Progenitor cell of endocrine pancreas (in vitro differentiated cells): ENCODE results near the gene ATP6V1C2. TPM values are rescaled to one million over a fixed set of nuclear protein-coding genes. Genes with fewer than 3 reads are reported as not detected.

ENCODE experiments used
- DNase-seq: peaks from one replicate; pipeline ENCODE4 v3.0.0; 2021; ENCODE audit warnings: low spot score; ENCODE audit not compliant: unreplicated experiment
- H3K27ac Mint-ChIP-seq: 2 replicates; pipeline ENCODE4 v1.8.0; 2021; ENCODE audit warnings: mild to moderate bottlenecking, moderate library complexity, mixed read lengths
- H3K27me3 Mint-ChIP-seq: 2 replicates; pipeline ENCODE4 v1.8.0; 2021; ENCODE audit warnings: mixed read lengths
- H3K36me3 Mint-ChIP-seq: 2 replicates; pipeline ENCODE4 v1.8.0; 2022; ENCODE audit warnings: mixed read lengths; ENCODE audit not compliant: insufficient read depth
- H3K4me1 Mint-ChIP-seq: 2 replicates; pipeline ENCODE4 v1.8.0; 2021; ENCODE audit warnings: low read depth, mixed read lengths
- H3K4me3 Mint-ChIP-seq: 2 replicates; pipeline ENCODE4 v1.8.0; 2021; ENCODE audit warnings: low read depth, mild to moderate bottlenecking, moderate library complexity, mixed read lengths
- H3K9me3 Mint-ChIP-seq: 2 replicates; pipeline ENCODE4 v1.8.0; 2021; ENCODE audit warnings: low read depth, mixed read lengths
- long read RNA-seq: library from polyadenylated mRNA; unstranded; transcript quantifications from one replicate; pipeline ENCODE4 v2.0.0, GENCODE V29; 2020
- total RNA-seq: library from RNA; stranded (reverse); gene quantifications from 2 replicates; pipeline ENCODE4 v1.2.1, GENCODE V29; 2021
- TF ChIP-seq, protein P1 (sequence below): fragments of 200-600 bp; sonication (generic); IDR thresholded peaks from one replicate; pipeline ENCODE4 v1.5.0; 2021; ENCODE audit warnings: antibody characterized with exemption, mild to moderate bottlenecking; ENCODE audit not compliant: unreplicated experiment

Gene ATP6V1C2
- 0.19 and 0.36 TPM in 2 replicates for total RNA-seq
- long read RNA-seq, partial matches to known transcripts: 0 of 1 reads
- long read RNA-seq, other reads (novel, unspliced or antisense): 1 of 1 reads

DNA sequence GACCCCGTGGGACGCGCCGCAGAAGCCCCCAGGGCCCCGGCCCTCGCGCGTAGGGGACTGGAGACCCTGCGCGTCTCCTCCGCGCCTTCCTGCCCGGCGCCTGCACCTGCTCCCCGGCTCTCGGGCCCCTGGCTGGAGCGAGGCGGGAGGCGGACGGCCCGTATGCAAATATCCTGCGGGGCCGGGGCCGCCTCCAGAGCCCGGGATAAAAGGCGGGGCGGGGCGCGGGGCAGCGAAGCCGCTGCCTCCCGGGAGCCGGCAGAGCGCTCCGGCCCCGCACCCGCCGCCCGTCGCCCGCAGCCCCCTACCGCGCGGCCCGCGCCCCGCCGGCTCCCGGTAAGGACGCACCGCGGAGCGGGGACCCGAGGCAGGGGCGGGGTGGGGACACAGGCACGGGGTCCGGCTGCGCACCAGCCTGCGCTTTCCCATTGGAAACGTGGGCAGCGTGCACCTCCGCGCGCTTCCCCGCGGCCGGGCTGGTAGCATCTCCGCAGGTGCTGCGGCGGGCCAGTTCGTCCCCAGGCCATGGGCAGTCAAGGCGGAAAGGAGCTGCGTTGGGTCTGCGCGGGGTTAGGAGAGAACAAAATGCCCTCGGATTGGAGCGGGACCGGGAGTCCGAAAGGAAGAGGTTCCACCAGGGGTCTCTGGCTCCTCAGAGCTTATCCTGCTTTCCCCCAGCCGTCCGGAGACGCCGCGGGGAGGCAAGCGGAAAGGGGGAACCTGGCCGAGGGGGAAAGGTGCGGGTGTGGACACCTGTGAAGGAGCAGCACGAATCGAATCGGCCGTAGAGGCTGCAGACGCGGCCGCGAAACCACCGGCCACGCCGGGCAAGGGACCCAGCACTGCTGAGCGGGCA, at the start of gene ATP6V1C2:
TSS of gene ATP6V1C2 (plus strand) at position 235 of the 856 bp plus-strand sequence. CDS start 1,220 bp downstream, outside the sequence.
- peak; percentile 55 for DNase-seq
- Mint-ChIP-seq H3K4me3 (peak within 1 kb of the TSS; percentile 70), H3K4me1 (peaks cover 3% of the 10 kb centered on the region), H3K9me3 (no peaks in the 10 kb centered on the region), H3K36me3 (no peaks in the 10 kb centered on the region), H3K27ac (no peak within 1 kb of the TSS), H3K27me3 (peaks cover 86% of the 10 kb centered on the region)
- TF ChIP-seq, protein P1, sequence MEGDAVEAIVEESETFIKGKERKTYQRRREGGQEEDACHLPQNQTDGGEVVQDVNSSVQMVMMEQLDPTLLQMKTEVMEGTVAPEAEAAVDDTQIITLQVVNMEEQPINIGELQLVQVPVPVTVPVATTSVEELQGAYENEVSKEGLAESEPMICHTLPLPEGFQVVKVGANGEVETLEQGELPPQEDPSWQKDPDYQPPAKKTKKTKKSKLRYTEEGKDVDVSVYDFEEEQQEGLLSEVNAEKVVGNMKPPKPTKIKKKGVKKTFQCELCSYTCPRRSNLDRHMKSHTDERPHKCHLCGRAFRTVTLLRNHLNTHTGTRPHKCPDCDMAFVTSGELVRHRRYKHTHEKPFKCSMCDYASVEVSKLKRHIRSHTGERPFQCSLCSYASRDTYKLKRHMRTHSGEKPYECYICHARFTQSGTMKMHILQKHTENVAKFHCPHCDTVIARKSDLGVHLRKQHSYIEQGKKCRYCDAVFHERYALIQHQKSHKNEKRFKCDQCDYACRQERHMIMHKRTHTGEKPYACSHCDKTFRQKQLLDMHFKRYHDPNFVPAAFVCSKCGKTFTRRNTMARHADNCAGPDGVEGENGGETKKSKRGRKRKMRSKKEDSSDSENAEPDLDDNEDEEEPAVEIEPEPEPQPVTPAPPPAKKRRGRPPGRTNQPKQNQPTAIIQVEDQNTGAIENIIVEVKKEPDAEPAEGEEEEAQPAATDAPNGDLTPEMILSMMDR: no peak

GRCh38 chr2:10675131-10675530, 46.3 kb upstream of the ATP6V1C2 start:
- H3K9me3 Mint-ChIP-seq: no peaks in the 10 kb centered on the region
- TF ChIP-seq, protein P1: no peak
- no peaks in the 10 kb centered on the region for H3K4me1 Mint-ChIP-seq
- no peak for DNase-seq
- peaks cover 11% of the 10 kb centered on the region for H3K36me3 Mint-ChIP-seq
- H3K27ac Mint-ChIP-seq: no peak overlapping the region
- H3K27me3 Mint-ChIP-seq: no peaks in the 10 kb centered on the region
- H3K4me3 Mint-ChIP-seq: no peak overlapping the region

- H3K27me3 Mint-ChIP-seq: no peaks in the 10 kb centered on the region
- H3K4me1 Mint-ChIP-seq: no peaks in the 10 kb centered on the region
- H3K4me3 Mint-ChIP-seq: no peak overlapping the region
- DNase-seq: no peak
- H3K9me3 Mint-ChIP-seq: no peaks in the 10 kb centered on the region
- H3K36me3 Mint-ChIP-seq: peaks cover 9% of the 10 kb centered on the region
- no peak overlapping the region for H3K27ac Mint-ChIP-seq
- TF ChIP-seq, protein P1: peak; percentile 42
Measured at GRCh38 chr2:10678225-10678624, 43.2 kb upstream of the ATP6V1C2 start.

- Mint-ChIP-seq H3K36me3 (peaks cover 9% of the 10 kb centered on the region), H3K4me1 (no peaks in the 10 kb centered on the region), H3K27ac (no peak overlapping the region), H3K9me3 (no peaks in the 10 kb centered on the region), H3K4me3 (no peak overlapping the region), H3K27me3 (no peaks in the 10 kb centered on the region)
- no peak for DNase-seq
- TF ChIP-seq, protein P1: no peak
Measured at GRCh38 chr2:10680214-10680613, 41.2 kb upstream of the ATP6V1C2 start.

GRCh38 chr2:10680957-10681356, 40.5 kb upstream of the ATP6V1C2 start:
- Mint-ChIP-seq H3K27ac (no peak overlapping the region), H3K4me3 (no peak overlapping the region), H3K36me3 (peaks cover 9% of the 10 kb centered on the region), H3K27me3 (no peaks in the 10 kb centered on the region), H3K9me3 (no peaks in the 10 kb centered on the region), H3K4me1 (no peaks in the 10 kb centered on the region)
- DNase-seq: no peak
- TF ChIP-seq, protein P1: no peak
